ENCODE data around the gene SLC16A11. TPM values are rescaled to one million over a fixed set of nuclear protein-coding genes. Genes with fewer than 3 reads are reported as not detected.

Gene SLC16A11
- total RNA-seq, 1 donor from 2014 or later = not detected

DNA sequence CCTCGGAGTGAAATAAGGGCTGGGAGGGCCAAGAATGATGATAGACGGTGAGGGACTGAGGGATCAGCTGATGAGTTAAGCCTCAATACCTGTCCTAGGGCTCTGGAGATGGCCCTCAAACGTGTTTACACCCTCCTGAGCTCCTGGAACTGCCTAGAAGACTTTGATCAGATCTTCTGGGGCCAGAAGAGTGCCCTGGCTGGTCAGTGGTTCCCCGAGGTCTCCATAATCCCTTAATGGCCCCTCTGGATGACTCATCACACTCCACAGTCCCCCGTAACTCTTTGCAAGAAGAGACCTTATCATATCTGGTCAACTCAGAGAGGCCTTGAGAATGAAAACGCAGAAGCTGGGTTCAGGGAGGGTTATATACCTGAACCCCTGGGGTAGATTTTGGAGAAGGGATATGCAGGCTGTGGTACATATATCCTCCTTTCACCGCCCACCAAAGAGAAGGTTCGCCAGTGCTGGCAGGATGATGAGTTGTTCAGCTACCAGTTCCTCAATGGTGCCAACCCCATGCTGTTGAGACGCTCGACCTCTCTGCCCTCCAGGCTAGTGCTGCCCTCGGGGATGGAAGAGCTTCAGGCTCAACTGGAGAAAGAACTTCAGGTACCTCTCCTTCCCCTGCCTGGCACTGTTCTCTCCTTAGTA, 44.9 kb downstream of the SLC16A11 start:
- H3K36me3 Mint-ChIP-seq (ENCODE audit: low read depth, unreplicated experiment) = peaks cover 32% of the 10 kb centered on the region
- DNase-seq (ENCODE audit: low read depth) = no peak

DNA sequence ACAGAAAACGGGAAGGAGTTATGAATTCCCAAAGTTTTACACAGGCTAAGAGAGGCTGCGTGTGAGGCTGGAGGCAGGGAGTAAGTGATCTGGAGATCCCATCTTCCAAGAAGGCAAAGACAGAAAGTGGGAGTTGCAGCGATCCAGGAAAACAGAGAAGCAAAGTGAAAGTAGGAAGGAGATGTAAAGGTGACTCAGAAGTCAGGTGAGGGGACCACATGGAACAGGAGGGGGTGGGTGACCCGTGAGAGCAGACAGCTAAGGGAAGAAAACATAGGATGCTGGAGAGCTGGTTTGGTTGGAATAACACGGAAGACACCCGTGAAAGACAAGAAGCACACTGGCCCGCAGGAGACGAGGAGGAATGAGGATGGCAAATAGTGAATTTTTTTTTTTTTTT, 46.7 kb downstream of the SLC16A11 start:
- Mint-ChIP-seq H3K27ac (ENCODE audit: unreplicated experiment) (no peak overlapping the region), H3K4me1 (ENCODE audit: low read depth, unreplicated experiment) (peaks cover 4% of the 10 kb centered on the region), H3K9me3 (ENCODE audit: unreplicated experiment) (peaks cover 1% of the 10 kb centered on the region), H3K36me3 (ENCODE audit: low read depth, unreplicated experiment) (peaks cover 32% of the 10 kb centered on the region), H3K4me3 (ENCODE audit: unreplicated experiment) (peak overlapping the region; percentile 43), H3K27me3 (ENCODE audit: low read depth, unreplicated experiment) (peaks cover 5% of the 10 kb centered on the region)
- Histone ChIP-seq H4K20me1 (ENCODE audit: insufficient read depth, low read length) (peaks cover 40% of the 10 kb centered on the region), H3K27ac (ENCODE audit: low read depth, low read length) (no peak overlapping the region), H3K4me1 (ENCODE audit: insufficient read depth, low read length) (peaks cover 6% of the 10 kb centered on the region), H3K79me2 (ENCODE audit: insufficient read depth, low read length) (no peaks in the 10 kb centered on the region), H3K36me3 (ENCODE audit: insufficient read depth, low read length) (peaks cover 6% of the 10 kb centered on the region), H2AFZ (ENCODE audit: low read depth, low read length) (no peak overlapping the region), H3K9me3 (ENCODE audit: insufficient read depth, low read depth, low read length) (no peaks in the 10 kb centered on the region), H3K9ac (ENCODE audit: low read length) (no peak overlapping the region), H3K27me3 (ENCODE audit: insufficient read depth, low read length) (no peaks in the 10 kb centered on the region), H3K4me3 (ENCODE audit: insufficient read depth, low read depth, low read length) (no peak overlapping the region), H3K4me2 (ENCODE audit: low read length) (no peak overlapping the region)
- FAIRE-seq = no peak
- no peak for TF ChIP-seq EZH2 (IDR thresholded peaks at IDR 0.05; ENCODE audit: insufficient read depth, low read length)
- TF ChIP-seq, protein P1, sequence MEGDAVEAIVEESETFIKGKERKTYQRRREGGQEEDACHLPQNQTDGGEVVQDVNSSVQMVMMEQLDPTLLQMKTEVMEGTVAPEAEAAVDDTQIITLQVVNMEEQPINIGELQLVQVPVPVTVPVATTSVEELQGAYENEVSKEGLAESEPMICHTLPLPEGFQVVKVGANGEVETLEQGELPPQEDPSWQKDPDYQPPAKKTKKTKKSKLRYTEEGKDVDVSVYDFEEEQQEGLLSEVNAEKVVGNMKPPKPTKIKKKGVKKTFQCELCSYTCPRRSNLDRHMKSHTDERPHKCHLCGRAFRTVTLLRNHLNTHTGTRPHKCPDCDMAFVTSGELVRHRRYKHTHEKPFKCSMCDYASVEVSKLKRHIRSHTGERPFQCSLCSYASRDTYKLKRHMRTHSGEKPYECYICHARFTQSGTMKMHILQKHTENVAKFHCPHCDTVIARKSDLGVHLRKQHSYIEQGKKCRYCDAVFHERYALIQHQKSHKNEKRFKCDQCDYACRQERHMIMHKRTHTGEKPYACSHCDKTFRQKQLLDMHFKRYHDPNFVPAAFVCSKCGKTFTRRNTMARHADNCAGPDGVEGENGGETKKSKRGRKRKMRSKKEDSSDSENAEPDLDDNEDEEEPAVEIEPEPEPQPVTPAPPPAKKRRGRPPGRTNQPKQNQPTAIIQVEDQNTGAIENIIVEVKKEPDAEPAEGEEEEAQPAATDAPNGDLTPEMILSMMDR (IDR thresholded peaks at IDR 0.05; ENCODE audit: insufficient read depth, low read depth, low read length) = no peak
- no peak for DNase-seq (ENCODE audit: low read depth)

More for the DNA sequence above, 44.9 kb downstream of the SLC16A11 start:
- peaks cover 1% of the 10 kb centered on the region for H3K9me3 Mint-ChIP-seq (ENCODE audit: unreplicated experiment)
- H3K9me3 ChIP-seq (ENCODE audit: insufficient read depth, low read depth, low read length) = no peaks in the 10 kb centered on the region
- no peak for TF ChIP-seq EZH2 (IDR thresholded peaks at IDR 0.05; ENCODE audit: insufficient read depth, low read length)
- TF ChIP-seq, protein P1 (IDR thresholded peaks at IDR 0.05; ENCODE audit: insufficient read depth, low read depth, low read length) = no peak
- H3K4me3 Mint-ChIP-seq (ENCODE audit: unreplicated experiment) = no peak overlapping the region
- H2AFZ ChIP-seq (ENCODE audit: low read depth, low read length) = no peak overlapping the region
- H3K4me2 ChIP-seq (ENCODE audit: low read length) = no peak overlapping the region
- H3K27me3 Mint-ChIP-seq (ENCODE audit: low read depth, unreplicated experiment) = peaks cover 5% of the 10 kb centered on the region
- no peak overlapping the region for H3K9ac ChIP-seq (ENCODE audit: low read length)
- H3K27ac ChIP-seq (ENCODE audit: low read depth, low read length) = no peak overlapping the region
- peaks cover 53% of the 10 kb centered on the region for H4K20me1 ChIP-seq (ENCODE audit: insufficient read depth, low read length)
- FAIRE-seq = no peak
- peaks cover 6% of the 10 kb centered on the region for H3K4me1 ChIP-seq (ENCODE audit: insufficient read depth, low read length)
- peaks cover 4% of the 10 kb centered on the region for H3K4me1 Mint-ChIP-seq (ENCODE audit: low read depth, unreplicated experiment)
- peaks cover 6% of the 10 kb centered on the region for H3K36me3 ChIP-seq (ENCODE audit: insufficient read depth, low read length)
- H3K27me3 ChIP-seq (ENCODE audit: insufficient read depth, low read length) = no peaks in the 10 kb centered on the region
- H3K27ac Mint-ChIP-seq (ENCODE audit: unreplicated experiment) = no peak overlapping the region
- no peak overlapping the region for H3K4me3 ChIP-seq (ENCODE audit: insufficient read depth, low read depth, low read length)
- peaks cover 3% of the 10 kb centered on the region for H3K79me2 ChIP-seq (ENCODE audit: insufficient read depth, low read length)

Data from astrocyte (in vitro differentiated cells and primary cell).